Memory B cell (primary cell): ENCODE measurements around the gene IRAK2.
"Not testable (repeated sequence)": the region's sequence is repeated elsewhere in the genome, so short reads cannot be mapped to it uniquely, and the experiment has no call there.

ENCODE experiments used
- ATAC-seq: fragments of 150-1000 bp; cut with Tn5 transposase; 2 replicates; pipeline ENCODE4 v1.10.0; 2021; ENCODE audit warnings: low read depth, mild to moderate bottlenecking, moderate library complexity
- DNase-seq, 2 donors: peaks; one replicate each; pipeline ENCODE4 v3.0.0; 2022; ENCODE audit warnings: low spot score in 2 of 2
- H3K27ac Mint-ChIP-seq: one replicate; pipeline ENCODE4 v1.8.0; 2022; ENCODE audit warnings: mild to moderate bottlenecking, moderate library complexity, mixed read lengths
- H3K27me3 Mint-ChIP-seq: one replicate; pipeline ENCODE4 v1.8.0; 2022; ENCODE audit warnings: mixed read lengths
- H3K36me3 Mint-ChIP-seq: one replicate; pipeline ENCODE4 v1.8.0; 2022; ENCODE audit warnings: mild to moderate bottlenecking, mixed read lengths
- H3K4me1 Mint-ChIP-seq: one replicate; pipeline ENCODE4 v1.8.0; 2022; ENCODE audit warnings: mixed read lengths
- H3K4me3 Mint-ChIP-seq: one replicate; pipeline ENCODE4 v1.8.0; 2022; ENCODE audit warnings: mild to moderate bottlenecking, moderate library complexity, mixed read lengths
- H3K9me3 Mint-ChIP-seq: one replicate; pipeline ENCODE4 v1.8.0; 2022; ENCODE audit warnings: mixed read lengths

IRAK2 gene

GRCh38 chr3:10251006-10251405 lies 86.3 kb downstream of the IRAK2 start:
- H3K4me1 Mint-ChIP-seq = peaks cover 56% of the 10 kb centered on the region
- H3K36me3 Mint-ChIP-seq = peaks cover 20% of the 10 kb centered on the region
- H3K4me3 Mint-ChIP-seq = peak overlapping the region; percentile 96
- no peaks in the 10 kb centered on the region for H3K9me3 Mint-ChIP-seq
- no peak for DNase-seq
- H3K27ac Mint-ChIP-seq = peak overlapping the region; percentile 95
- no peak for ATAC-seq
- no peaks in the 10 kb centered on the region for H3K27me3 Mint-ChIP-seq

GRCh38 chr3:10253731-10254130 lies 89.0 kb downstream of the IRAK2 start:
- Mint-ChIP-seq H3K4me3 (no peak overlapping the region), H3K4me1 (peaks cover 59% of the 10 kb centered on the region), H3K27ac (peak overlapping the region; percentile 39), H3K27me3 (no peaks in the 10 kb centered on the region), H3K9me3 (no peaks in the 10 kb centered on the region), H3K36me3 (peaks cover 23% of the 10 kb centered on the region)
- ATAC-seq = no peak
- no peak for DNase-seq

GRCh38 chr3:10255835-10256234 lies 91.1 kb downstream of the IRAK2 start:
- Mint-ChIP-seq H3K4me3 (no peak overlapping the region), H3K36me3 (peaks cover 32% of the 10 kb centered on the region), H3K9me3 (no peaks in the 10 kb centered on the region), H3K27ac (no peak overlapping the region), H3K27me3 (no peaks in the 10 kb centered on the region), H3K4me1 (peaks cover 55% of the 10 kb centered on the region)
- no peak for DNase-seq
- no peak for ATAC-seq

DNA sequence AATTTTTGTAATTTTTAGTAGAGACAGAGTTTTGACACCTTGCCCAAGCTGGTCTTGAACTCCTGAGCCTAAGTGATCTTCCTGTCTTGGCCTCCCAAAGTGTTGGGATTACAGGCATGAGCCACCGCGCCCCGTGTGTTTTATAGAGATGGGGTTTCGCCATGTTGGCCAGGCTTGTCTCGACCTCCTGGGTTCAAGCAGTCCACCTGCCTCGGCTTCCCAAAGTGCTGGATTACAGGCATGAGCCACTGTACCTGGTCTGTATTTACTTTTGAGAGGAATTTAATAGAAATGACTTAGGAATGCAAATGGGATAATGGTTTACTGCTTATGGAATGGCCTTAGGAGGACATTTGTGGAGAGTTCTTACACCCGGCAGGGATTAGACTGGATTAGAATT lies 94.3 kb downstream of the IRAK2 start:
- no peak for DNase-seq
- no peak for ATAC-seq
- Mint-ChIP-seq H3K27me3 (no peaks in the 10 kb centered on the region), H3K9me3 (no peaks in the 10 kb centered on the region), H3K4me3 (no peak overlapping the region), H3K36me3 (peaks cover 43% of the 10 kb centered on the region), H3K4me1 (peaks cover 59% of the 10 kb centered on the region), H3K27ac (peak overlapping the region; percentile 64)

DNA sequence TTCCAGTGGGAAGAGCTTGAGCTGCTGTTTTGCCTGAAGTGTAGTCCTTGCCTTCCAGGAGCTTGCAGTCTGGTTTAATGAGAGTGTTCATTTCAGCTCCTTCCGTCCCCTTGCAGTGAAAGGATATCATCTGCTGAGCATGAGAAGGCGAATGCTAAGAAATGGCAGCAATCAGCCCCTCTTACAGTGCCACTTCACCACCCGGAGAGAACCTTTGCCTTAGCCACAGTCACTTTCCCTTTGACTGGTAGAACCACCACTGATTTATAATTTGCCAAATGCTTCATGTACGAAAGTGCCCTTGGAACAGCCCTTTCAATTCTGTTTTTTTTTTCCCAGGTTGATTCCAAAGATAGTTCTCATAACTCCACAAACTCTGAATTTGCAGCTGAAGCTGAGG lies 95.1 kb downstream of the IRAK2 start:
- Mint-ChIP-seq H3K9me3 (no peaks in the 10 kb centered on the region), H3K36me3 (peaks cover 42% of the 10 kb centered on the region), H3K4me1 (peaks cover 54% of the 10 kb centered on the region), H3K4me3 (no peak overlapping the region), H3K27ac (peak overlapping the region; percentile 64), H3K27me3 (no peaks in the 10 kb centered on the region)
- DNase-seq = no peak
- no peak for ATAC-seq

- Mint-ChIP-seq H3K4me1 (peaks cover 49% of the 10 kb centered on the region), H3K36me3 (peaks cover 39% of the 10 kb centered on the region), H3K27me3 (no peaks in the 10 kb centered on the region), H3K9me3 (no peaks in the 10 kb centered on the region), H3K4me3 (no peak overlapping the region), H3K27ac (peak overlapping the region; percentile 64)
- no peak for ATAC-seq
- DNase-seq = no peak
Observed at GRCh38 chr3:10260211-10260701, 95.5 kb downstream of the IRAK2 start.

GRCh38 chr3:10262027-10262426 lies 97.3 kb downstream of the IRAK2 start:
- no peak for ATAC-seq
- DNase-seq = no peak
- Mint-ChIP-seq H3K4me1 (peaks cover 45% of the 10 kb centered on the region), H3K9me3 (no peaks in the 10 kb centered on the region), H3K36me3 (peaks cover 38% of the 10 kb centered on the region), H3K27me3 (no peaks in the 10 kb centered on the region), H3K4me3 (no peak overlapping the region), H3K27ac (peak overlapping the region; percentile 4)

GRCh38 chr3:10263646-10264363 lies 99.1 kb downstream of the IRAK2 start:
- H3K4me3 Mint-ChIP-seq = peak overlapping the region; percentile 21
- peak; percentile 28 to 48 for DNase-seq
- H3K36me3 Mint-ChIP-seq = peaks cover 44% of the 10 kb centered on the region
- H3K9me3 Mint-ChIP-seq = no peaks in the 10 kb centered on the region
- H3K27me3 Mint-ChIP-seq = no peaks in the 10 kb centered on the region
- peak; percentile 89 for ATAC-seq
- peaks cover 48% of the 10 kb centered on the region for H3K4me1 Mint-ChIP-seq
- peak overlapping the region; percentile 69 for H3K27ac Mint-ChIP-seq

DNA sequence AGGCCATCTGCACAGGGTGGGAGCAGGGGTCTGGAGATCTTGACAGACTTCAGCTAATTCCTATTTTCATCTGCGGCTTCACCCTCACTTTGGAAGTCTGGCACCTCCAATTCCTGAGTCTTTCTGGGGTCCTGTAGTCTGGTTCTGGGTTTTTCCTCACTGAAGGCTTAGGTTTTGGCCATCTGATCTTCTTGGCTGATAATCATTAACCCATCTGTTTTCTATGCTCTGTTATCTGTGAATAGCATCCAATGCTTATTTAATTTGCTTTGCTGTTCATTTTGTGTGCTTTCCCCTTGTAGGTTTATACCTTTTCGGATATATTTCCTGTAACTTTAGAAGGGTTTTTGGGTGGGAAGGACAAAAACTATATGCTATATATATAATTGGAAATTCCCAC lies 101.1 kb downstream of the IRAK2 start:
- no peak overlapping the region for H3K4me3 Mint-ChIP-seq
- no peaks in the 10 kb centered on the region for H3K9me3 Mint-ChIP-seq
- no peak overlapping the region for H3K27ac Mint-ChIP-seq
- H3K4me1 Mint-ChIP-seq = peaks cover 36% of the 10 kb centered on the region
- H3K27me3 Mint-ChIP-seq = no peaks in the 10 kb centered on the region
- DNase-seq (no peak), ATAC-seq (no peak)
- H3K36me3 Mint-ChIP-seq = peaks cover 37% of the 10 kb centered on the region

DNA sequence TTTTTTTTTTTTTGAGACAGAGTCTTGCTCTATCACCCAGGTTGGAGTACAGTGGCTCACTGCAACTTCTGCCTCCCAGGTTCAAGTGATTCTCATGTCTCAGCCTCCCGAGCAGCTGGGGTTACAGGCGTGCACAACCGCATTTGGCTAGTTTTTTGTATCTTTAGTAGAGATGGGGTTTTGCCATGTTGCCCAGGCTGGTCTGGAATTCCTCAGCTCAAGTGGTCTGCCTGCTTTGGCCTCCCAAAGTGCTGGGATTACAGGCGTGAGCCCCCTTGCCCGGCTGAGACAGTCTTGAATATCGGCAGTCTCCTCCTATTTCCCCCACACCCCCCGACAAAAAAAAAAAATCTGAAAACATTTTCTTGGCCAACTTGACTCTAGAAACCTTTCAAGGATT lies 102.2 kb downstream of the IRAK2 start:
- H3K4me3 Mint-ChIP-seq, DNase-seq, H3K9me3 Mint-ChIP-seq, ATAC-seq, H3K27me3 Mint-ChIP-seq: not testable (repeated sequence)
- H3K27ac Mint-ChIP-seq = peak overlapping the region; percentile 25
- peaks cover 29% of the 10 kb centered on the region for H3K36me3 Mint-ChIP-seq
- H3K4me1 Mint-ChIP-seq = peaks cover 28% of the 10 kb centered on the region

DNA sequence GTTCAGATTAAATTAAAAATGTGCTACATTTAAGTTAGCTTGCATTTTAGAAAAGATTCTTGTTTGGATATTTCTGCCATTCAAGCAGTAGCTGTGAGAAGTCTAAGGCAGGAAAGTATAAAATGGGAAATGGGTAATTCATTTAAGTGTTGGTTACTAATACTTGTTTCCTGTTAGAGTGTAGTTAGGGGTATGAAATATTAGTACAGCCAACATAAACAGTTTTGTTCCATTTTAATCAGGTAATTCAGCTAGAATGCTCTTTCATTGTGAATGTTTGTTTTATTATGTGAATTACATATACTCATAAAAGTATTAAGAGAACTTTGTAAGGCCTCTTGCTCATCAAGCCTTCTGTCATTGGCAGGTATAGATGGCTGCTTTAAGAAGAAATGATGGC lies 103.4 kb downstream of the IRAK2 start:
- DNase-seq (no peak), ATAC-seq (no peak)
- Mint-ChIP-seq H3K27ac (peak overlapping the region; percentile 25), H3K4me3 (no peak overlapping the region), H3K4me1 (peaks cover 28% of the 10 kb centered on the region), H3K9me3 (no peaks in the 10 kb centered on the region), H3K36me3 (peaks cover 29% of the 10 kb centered on the region), H3K27me3 (no peaks in the 10 kb centered on the region)

GRCh38 chr3:10268930-10269329 lies 104.2 kb downstream of the IRAK2 start:
- no peak overlapping the region for H3K27ac Mint-ChIP-seq
- no peak overlapping the region for H3K4me3 Mint-ChIP-seq
- peaks cover 27% of the 10 kb centered on the region for H3K4me1 Mint-ChIP-seq
- ATAC-seq (no peak), DNase-seq (no peak)
- H3K36me3 Mint-ChIP-seq = peaks cover 23% of the 10 kb centered on the region
- no peaks in the 10 kb centered on the region for H3K27me3 Mint-ChIP-seq
- no peaks in the 10 kb centered on the region for H3K9me3 Mint-ChIP-seq

GRCh38 chr3:10269443-10269842 lies 104.7 kb downstream of the IRAK2 start:
- no peak overlapping the region for H3K4me3 Mint-ChIP-seq
- DNase-seq (no peak), ATAC-seq (no peak)
- H3K4me1 Mint-ChIP-seq = peaks cover 27% of the 10 kb centered on the region
- H3K27me3 Mint-ChIP-seq = no peaks in the 10 kb centered on the region
- H3K9me3 Mint-ChIP-seq = no peaks in the 10 kb centered on the region
- peaks cover 19% of the 10 kb centered on the region for H3K36me3 Mint-ChIP-seq
- no peak overlapping the region for H3K27ac Mint-ChIP-seq

DNA sequence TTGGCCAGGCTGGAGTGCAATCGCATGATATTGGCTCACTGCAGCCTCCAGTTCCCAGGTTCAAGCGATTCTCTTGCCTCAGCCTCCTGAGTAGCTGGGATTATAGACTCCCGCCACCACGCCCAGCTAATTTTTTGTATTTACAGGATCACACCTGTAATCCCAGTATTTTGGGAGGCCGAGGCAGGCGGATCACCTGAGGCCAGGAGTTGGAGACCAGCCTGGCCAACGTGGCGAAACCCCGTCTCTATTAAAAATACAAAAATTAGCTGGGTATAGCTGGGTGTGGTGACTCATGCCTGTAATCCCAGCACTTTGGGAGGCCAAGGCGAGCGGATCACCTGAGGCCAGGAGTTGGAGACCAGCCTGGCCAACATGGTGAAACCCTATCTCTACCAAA lies 107.8 kb downstream of the IRAK2 start:
- H3K27me3 Mint-ChIP-seq, ATAC-seq, H3K4me3 Mint-ChIP-seq, DNase-seq, H3K9me3 Mint-ChIP-seq: not testable (repeated sequence)
- H3K27ac Mint-ChIP-seq = peak overlapping the region; percentile 84
- H3K36me3 Mint-ChIP-seq = peaks cover 10% of the 10 kb centered on the region
- H3K4me1 Mint-ChIP-seq = peaks cover 18% of the 10 kb centered on the region

GRCh38 chr3:10272977-10273376 lies 108.3 kb downstream of the IRAK2 start:
- Mint-ChIP-seq H3K4me3 (peak overlapping the region; percentile 49), H3K27ac (peak overlapping the region; percentile 84), H3K9me3 (no peaks in the 10 kb centered on the region), H3K4me1 (peaks cover 16% of the 10 kb centered on the region), H3K27me3 (no peaks in the 10 kb centered on the region), H3K36me3 (peaks cover 9% of the 10 kb centered on the region)
- DNase-seq = no peak
- ATAC-seq = no peak
